Brain pericyte (primary cell): ENCODE results near the gene WNT11.

Experiments used
- DNase-seq: peaks from one replicate; pipeline ENCODE4 v3.0.0-alpha.2; 2012; ENCODE audit warnings: low read depth, low spot score

Gene WNT11

DNA sequence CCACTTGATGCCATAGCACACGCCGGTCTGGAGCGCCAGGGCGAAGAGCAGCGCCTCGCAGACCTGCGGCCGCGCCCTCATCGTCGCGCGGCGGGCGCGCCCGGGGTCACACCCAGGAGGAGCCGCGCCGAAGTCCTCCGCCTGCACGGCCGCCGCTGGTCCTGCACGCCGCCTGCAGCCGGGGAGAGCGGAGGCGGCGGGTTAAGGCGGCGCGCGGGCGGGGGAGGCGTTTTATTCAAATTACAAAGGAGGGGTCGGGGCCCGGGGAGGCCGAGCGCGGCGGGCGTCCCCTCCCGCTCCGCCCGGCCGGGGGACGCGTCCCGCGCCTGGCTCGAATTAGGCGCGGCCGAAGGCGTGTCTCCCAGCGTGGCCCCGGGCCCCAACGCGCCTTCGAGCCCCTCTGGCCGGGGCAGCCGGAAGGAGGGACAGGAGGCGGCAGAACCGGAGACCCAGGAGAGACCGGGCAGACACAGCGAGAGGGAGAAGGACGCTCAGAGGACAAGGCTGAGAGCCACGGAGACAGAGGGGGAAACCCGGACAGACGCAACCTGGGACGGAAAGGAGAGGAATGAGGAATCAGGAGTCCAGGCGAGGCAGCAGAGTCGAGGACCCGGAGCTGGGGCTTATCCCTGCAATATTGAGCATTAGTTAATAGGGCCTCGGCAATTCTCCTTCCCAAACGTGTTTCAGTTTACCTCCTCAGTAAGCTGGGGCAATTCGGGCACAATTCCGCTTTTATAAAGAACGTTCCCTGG, at the start of gene WNT11:
WNT11 (minus strand) TSS at position 176 of the 755 bp plus-strand sequence; CDS start at position 81, 95 bp downstream.
- DNase-seq, result no peak

DNA sequence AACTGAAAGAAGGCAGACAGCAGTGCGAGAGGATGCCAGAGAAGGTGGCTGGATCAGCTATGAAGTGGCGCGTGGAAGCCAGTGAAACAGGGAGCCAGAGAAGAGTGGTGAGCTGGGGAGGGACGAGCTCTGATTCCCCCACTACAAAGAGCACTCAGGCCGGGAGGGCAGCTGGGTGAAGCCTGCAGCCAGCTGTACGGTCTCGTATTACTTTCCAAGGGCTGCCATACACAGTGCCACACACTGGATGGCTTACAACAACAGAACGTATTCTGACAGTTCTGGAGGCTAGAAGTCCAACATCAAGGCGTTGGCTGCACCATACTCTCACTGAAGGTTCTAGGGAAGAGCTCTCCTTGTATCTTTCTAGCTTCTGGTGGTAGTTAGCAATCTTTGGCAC, 47.1 kb upstream of the WNT11 start:
- DNase-seq, result no peak

DNA sequence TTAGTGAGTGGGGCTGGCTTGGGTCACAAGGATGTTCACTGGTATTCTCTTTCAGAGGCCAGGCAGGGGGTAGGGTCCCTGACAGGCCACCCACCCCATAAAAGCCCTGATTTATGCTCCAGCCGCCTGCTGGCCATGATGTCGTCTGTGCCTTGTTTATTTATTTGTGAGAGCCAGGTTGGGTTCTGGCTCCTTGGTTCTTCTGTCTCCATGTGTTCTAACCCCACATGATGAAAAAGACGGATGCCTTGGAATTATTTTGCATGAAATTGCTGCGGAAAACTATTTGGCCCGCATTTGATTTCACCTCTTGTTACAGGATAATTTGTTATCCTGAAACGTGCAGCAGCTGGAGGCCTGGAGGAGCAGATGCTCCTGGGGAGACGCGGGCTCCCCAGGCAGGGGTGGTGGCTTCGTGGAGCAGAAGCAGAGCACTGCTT, 46.3 kb upstream of the WNT11 start:
- no peak for DNase-seq

GRCh38 chr11:76251576-76251975, 45.3 kb upstream of the WNT11 start:
- no peak for DNase-seq

GRCh38 chr11:76251226-76251575, 44.9 kb upstream of the WNT11 start:
- no peak for DNase-seq

DNA sequence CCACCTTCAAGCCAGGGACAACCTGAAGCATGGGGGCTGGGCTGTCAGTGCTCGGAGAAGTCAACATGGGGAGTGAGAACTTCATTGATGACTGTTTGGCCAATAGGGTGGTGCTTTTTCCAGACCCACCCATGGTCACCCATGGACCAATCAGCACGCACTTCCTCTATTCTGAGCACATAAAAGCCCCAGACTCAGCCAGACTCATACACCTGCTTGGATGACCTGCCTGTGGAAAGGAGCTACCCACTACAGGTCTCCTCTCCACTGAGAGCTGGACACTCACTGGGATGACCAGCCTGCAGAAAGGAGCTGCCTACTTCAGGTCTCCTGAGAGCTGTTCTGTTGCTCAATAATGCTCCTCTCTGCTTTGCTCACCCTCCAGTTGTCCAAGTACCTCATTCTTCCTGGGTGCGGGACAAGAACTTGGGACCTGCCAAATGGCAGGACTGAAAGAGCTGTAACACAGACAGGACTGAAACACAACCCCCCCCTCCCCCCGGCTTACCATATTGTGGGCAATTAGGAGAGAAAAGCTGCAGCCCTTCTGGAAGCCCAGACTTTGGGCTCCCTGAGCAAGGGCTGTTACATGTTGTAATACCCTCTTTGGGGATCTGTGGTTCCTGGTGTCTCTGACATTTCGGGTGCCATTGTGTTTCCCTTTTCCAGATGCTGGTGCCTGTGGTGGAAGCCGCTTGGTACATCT, 44.4 kb upstream of the WNT11 start:
- no peak for DNase-seq

- no peak for DNase-seq
These were observed 43.0 kb upstream of the WNT11 start for GRCh38 chr11:76249195-76249741.

- DNase-seq, result no peak
These were observed 41.9 kb upstream of the WNT11 start for GRCh38 chr11:76248210-76248609.

GRCh38 chr11:76247091-76247490, 40.8 kb upstream of the WNT11 start:
- no peak for DNase-seq

- no peak for DNase-seq
These were observed 40.1 kb upstream of the WNT11 start for GRCh38 chr11:76246271-76246933.

- no peak for DNase-seq
These were observed 39.4 kb upstream of the WNT11 start for GRCh38 chr11:76245720-76246119.

GRCh38 chr11:76244316-76244851, 38.1 kb upstream of the WNT11 start:
- DNase-seq, result no peak

- no peak for DNase-seq
These were observed 37.6 kb upstream of the WNT11 start for GRCh38 chr11:76243957-76244285.

- no peak for DNase-seq
These were observed 37.1 kb upstream of the WNT11 start for GRCh38 chr11:76243193-76243956.

GRCh38 chr11:76242004-76242779, 35.9 kb upstream of the WNT11 start:
- no peak for DNase-seq

- DNase-seq, result no peak
These were observed 35.1 kb upstream of the WNT11 start for GRCh38 chr11:76241243-76242000.

GRCh38 chr11:76240666-76241065, 34.4 kb upstream of the WNT11 start:
- no peak for DNase-seq

GRCh38 chr11:76240161-76240540, 33.8 kb upstream of the WNT11 start:
- no peak for DNase-seq

- no peak for DNase-seq
These were observed 33.3 kb upstream of the WNT11 start for GRCh38 chr11:76239483-76240160.
